Small intestine (tissue), 16 donors: Measurements from ENCODE around the gene RGL1. TPM values are rescaled to one million over a fixed set of nuclear protein-coding genes. Genes with fewer than 3 reads are reported as not detected.
"Not testable (repeated sequence)": the region's sequence is repeated elsewhere in the genome, so short reads cannot be mapped to it uniquely, and the experiment has no call there.

Experiments used
- DNase-seq, 2 donors: peaks; one replicate each; pipeline versions ENCODE4 v3.0.0 to v3.0.0-alpha.2; 2013
- FAIRE-seq: peaks from 2 replicates; lab custom pipeline; 2012; peaks lifted over from hg19 to GRCh38; lab: Jason Lieb, UNC
- H3K27ac ChIP-seq, 3 donors: one replicate each; pipeline ENCODE4 v1.5.1; 2013; ENCODE audit warnings: low read length in 2 of 3, mild to moderate bottlenecking in 2 of 3, control low read depth in 1 of 3, inconsistent platforms in 1 of 3, low read depth in 1 of 3, moderate library complexity in 1 of 3
- H3K27me3 ChIP-seq, 3 donors: one replicate each; pipeline ENCODE4 v1.6.1; 2013; ENCODE audit warnings: low read length in 3 of 3, inconsistent platforms in 1 of 3; ENCODE audit not compliant: control insufficient read depth in 3 of 3, insufficient read depth in 3 of 3
- H3K36me3 ChIP-seq, 3 donors: one replicate each; pipeline ENCODE4 v1.6.1; 2013; ENCODE audit warnings: low read length in 3 of 3, inconsistent platforms in 1 of 3, low read depth in 1 of 3, mild to moderate bottlenecking in 1 of 3, moderate library complexity in 1 of 3; ENCODE audit not compliant: control insufficient read depth in 3 of 3, insufficient read depth in 2 of 3
- H3K4me1 ChIP-seq, 3 donors: one replicate each; pipeline ENCODE4 v1.6.1; 2013; ENCODE audit warnings: low read length in 2 of 3, inconsistent platforms in 1 of 3, low read depth in 1 of 3, mild to moderate bottlenecking in 1 of 3, moderate library complexity in 1 of 3; ENCODE audit not compliant: control insufficient read depth in 3 of 3, insufficient read depth in 2 of 3
- H3K4me3 ChIP-seq, 3 donors: one replicate each; pipeline ENCODE4 v1.5.1; 2013; ENCODE audit warnings: low read length in 3 of 3, control low read depth in 1 of 3, inconsistent platforms in 1 of 3, low read depth in 1 of 3, mild to moderate bottlenecking in 1 of 3, moderate library complexity in 1 of 3
- H3K9me3 ChIP-seq, 2 donors: one replicate each; pipeline ENCODE4 v1.6.1; 2013; ENCODE audit warnings: low read depth in 1 of 2, low read length in 1 of 2; ENCODE audit not compliant: control insufficient read depth in 2 of 2, insufficient read depth in 1 of 2
- WGBS, 3 donors: extraction: QIAGEN DNeasy Blood & Tissue Kit; methylation state at CpG; one replicate each; pipeline ENCODE4 v1.1.7; 2013; 5-methylcytosine and 5-hydroxymethylcytosine counted together
- long read RNA-seq, 10 donors: transcript quantifications; one replicate each; lab custom pipeline, GENCODE V29; 2026
- polyA plus RNA-seq, 4 donors: library from polyadenylated mRNA; stranded (reverse) in 3 of 4; unstranded in 1 of 4; fragments of 200-250 nt in 3 of 4; fragments of 120-200 nt in 1 of 4; gene quantifications; one replicate each; pipeline versions ENCODE4 v1.2.1 to v1.2.3, GENCODE V29; 2013
- donor health status: healthy with polysubstance abuse.
- donor health status: control.
- donor health status: control.
- donor health status: Bipolar disorder and iron deficiency.
- donor health status: healthy.

The RGL1 gene
- 10 to 100 TPM in 1 of 4 donors, 1 to 10 TPM in 3; 4.2 to 55.5 (median 8.0) TPM for polyA plus RNA-seq
- long read RNA-seq, donor 1, result 0 reads
- long read RNA-seq, donor 2, result 0 reads
- long read RNA-seq, donor 3, result 0 reads
- long read RNA-seq, donor 4, result 0 reads
- long read RNA-seq, donor 5, result 0 reads
- long read RNA-seq, donor 6, full-length matches to known transcripts, result 4 of 4 reads
- long read RNA-seq, donor 6, partial matches to known transcripts, result 0 of 4 reads
- long read RNA-seq, donor 6, other reads (novel, unspliced or antisense), result 0 of 4 reads
- long read RNA-seq, donor 7, result 0 reads
- long read RNA-seq, donor 8, result 0 reads
- long read RNA-seq, donor 9, full-length matches to known transcripts, result 1 of 1 reads
- long read RNA-seq, donor 9, partial matches to known transcripts, result 0 of 1 reads
- long read RNA-seq, donor 9, other reads (novel, unspliced or antisense), result 0 of 1 reads
- long read RNA-seq, donor 10, full-length matches to known transcripts, result 6 of 31 reads
- long read RNA-seq, donor 10, partial matches to known transcripts, result 25 of 31 reads
- long read RNA-seq, donor 10, other reads (novel, unspliced or antisense), result 0 of 31 reads

DNA sequence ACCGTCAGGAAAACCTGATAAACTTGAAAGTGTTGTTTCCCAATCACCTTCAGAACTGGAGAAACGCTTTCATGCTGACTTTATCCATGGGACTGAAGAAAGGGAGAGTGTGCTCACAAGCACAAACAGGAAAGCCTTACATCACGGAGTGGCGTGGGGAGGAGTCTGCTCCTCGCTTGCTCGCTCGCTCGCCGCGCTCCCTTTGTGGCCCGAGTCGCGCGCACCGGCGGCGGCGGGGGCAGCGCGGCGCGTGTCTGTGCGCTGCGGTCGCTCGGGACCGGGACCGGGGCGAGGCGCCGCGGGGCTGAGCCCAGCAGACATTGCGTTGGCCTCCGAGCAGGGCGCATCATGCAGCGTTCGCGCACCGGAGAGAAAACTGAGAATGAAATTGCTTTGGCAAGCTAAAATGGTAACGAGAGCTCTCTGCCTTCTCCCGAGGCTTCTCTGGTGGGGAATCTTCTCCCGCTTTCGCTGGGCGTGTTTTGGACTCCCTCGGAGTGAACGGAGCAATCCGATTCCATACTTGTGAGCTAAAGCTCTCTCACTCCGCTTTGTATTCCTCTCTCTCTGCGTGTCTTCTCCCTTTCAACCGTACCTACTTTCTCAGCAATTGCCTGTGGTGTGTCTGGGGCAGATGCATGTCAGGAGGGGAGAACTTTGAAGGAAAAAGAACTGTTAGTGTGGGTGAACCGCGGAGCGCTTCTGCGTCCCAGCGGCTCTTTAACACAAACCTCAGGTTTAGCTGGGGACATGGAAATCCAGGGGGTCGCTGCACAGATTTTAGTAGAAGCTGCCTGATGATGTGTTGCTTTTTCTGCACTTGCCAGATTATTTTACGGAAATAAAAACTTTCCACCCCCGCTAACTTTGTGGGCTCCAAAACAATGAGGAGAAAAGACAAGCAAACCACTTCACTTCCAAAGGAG is at the start of gene RGL1:
Gene RGL1 (plus strand): TSS at position 205 of the 926 bp plus-strand sequence. CDS start 178 bp downstream, at position 383.
- Histone ChIP-seq H3K4me1 (peaks cover 0 to 14% (median 0%) of the 10 kb centered on the region in 3 donors), H3K27me3 (no peaks in the 10 kb centered on the region), H3K36me3 (peaks cover 0 to 6% (median 0%) of the 10 kb centered on the region in 3 donors), H3K9me3 (peaks cover 0 to 4% of the 10 kb centered on the region in 2 donors), H3K27ac (peak within 1 kb of the TSS; percentile 35 to 96 (median 77)), H3K4me3 (peak within 1 kb of the TSS; percentile 32 to 67 (median 51))
- 1 to 2% (median 1%) methylated on average over 57 to 58 of the region's 58 CpGs for WGBS, 3 donors
- FAIRE-seq (no peak), DNase-seq (peak; percentile 50 to 88)

- Histone ChIP-seq H3K4me1 (no peaks in the 10 kb centered on the region), H3K27me3 (no peaks in the 10 kb centered on the region), H3K9me3 (peaks cover 0 to 9% of the 10 kb centered on the region in 2 donors), H3K27ac (no peak overlapping the region), H3K36me3 (no peaks in the 10 kb centered on the region), H3K4me3 (no peak overlapping the region)
- FAIRE-seq (no peak), DNase-seq (no peak)
- 85 to 97% (median 85%) methylated on average over 2 of the region's 2 CpGs for WGBS, 3 donors
These were observed 48.6 kb upstream of the RGL1 start for GRCh38 chr1:183756326-183756725.

GRCh38 chr1:183757061-183757460 is 47.9 kb upstream of the RGL1 start:
- FAIRE-seq, result no peak
- Histone ChIP-seq H3K27ac (no peak overlapping the region), H3K36me3 (no peaks in the 10 kb centered on the region), H3K4me3 (no peak overlapping the region), H3K27me3 (no peaks in the 10 kb centered on the region), H3K9me3 (peaks cover 0 to 2% of the 10 kb centered on the region in 2 donors), H3K4me1 (no peaks in the 10 kb centered on the region)
- WGBS, 3 donors, result 76 to 83% (median 77%) methylated on average over 4 of the region's 4 CpGs
- no peak for DNase-seq

DNA sequence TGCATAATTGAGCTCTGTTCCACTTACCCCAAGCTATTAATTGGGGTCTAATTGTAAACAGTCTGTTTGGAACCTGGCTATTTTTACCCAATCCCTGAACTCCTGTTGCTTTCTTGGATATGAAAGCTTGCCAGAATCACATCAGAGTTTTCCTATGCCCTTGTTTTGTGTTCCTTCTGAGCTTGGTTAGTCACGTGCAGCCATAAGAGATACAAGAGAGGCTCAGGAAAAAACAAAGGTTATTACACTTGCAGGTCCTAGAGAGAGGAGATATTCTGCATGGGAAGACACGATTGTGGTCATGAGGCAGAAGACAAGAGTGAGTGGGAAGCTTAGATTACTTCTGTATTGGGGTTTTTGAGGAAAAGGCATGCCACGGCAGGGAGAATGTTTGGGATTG is 46.0 kb upstream of the RGL1 start:
- H3K4me3 ChIP-seq, result no peak overlapping the region
- 53 to 77% (median 68%) methylated on average over 3 of the region's 3 CpGs for WGBS, 3 donors
- no peaks in the 10 kb centered on the region for H3K27me3 ChIP-seq
- H3K9me3 ChIP-seq, result peaks cover 0 to 3% of the 10 kb centered on the region in 2 donors
- no peaks in the 10 kb centered on the region for H3K36me3 ChIP-seq
- FAIRE-seq, result no peak
- H3K27ac ChIP-seq, result no peak overlapping the region
- no peaks in the 10 kb centered on the region for H3K4me1 ChIP-seq
- no peak for DNase-seq

DNA sequence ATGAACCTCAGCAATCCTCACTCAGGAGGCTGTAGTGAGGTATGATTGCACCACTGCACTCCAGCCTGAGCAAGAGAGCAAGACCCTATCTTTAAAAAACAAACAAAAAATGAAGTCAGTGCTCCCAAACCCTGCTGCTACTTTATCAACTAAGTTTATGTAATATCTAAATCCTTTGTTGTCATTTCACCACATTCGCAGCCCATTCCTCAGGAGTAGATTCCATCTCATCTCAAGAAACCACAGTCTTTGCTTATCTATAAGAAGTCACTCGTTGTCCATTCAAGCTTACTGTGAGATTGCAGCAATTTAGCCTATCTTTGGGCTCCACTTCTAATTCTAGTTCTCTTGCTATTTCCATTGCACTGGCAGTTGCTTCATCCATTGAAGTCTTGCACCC is 44.3 kb upstream of the RGL1 start:
- no peak for FAIRE-seq
- 58 to 75% (median 63%) methylated on average over 2 of the region's 2 CpGs for WGBS, 3 donors

DNA sequence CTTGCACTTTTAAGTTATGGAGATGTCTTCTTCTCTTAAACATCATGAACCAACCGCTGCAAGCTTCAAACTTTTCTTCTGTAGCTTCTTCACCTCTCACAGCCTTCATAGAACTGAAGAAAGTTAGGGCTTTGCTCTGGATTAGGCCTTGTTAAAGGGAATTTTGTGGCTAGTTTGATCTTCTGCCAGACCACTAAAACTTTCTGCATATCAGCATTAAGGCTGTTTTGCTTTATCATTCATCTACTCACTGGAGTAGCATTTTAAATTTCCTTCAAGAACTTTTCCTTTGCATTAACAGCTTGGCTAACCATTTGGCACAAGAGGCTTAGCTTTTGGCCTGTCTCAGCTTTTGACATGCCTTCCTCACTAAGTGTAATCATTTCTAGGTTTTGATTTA is 43.0 kb upstream of the RGL1 start:
- no peak for FAIRE-seq
- H3K27me3 ChIP-seq, result no peaks in the 10 kb centered on the region
- 76 to 92% (median 89%) methylated on average over 1 of the region's 1 CpG for WGBS, 3 donors

More for the DNA sequence above, 44.3 kb upstream of the RGL1 start:
- Histone ChIP-seq H3K9me3 (peaks cover 0 to 14% of the 10 kb centered on the region in 2 donors), H3K4me3 (no peak overlapping the region), H3K27me3 (no peaks in the 10 kb centered on the region), H3K36me3 (no peaks in the 10 kb centered on the region), H3K4me1 (no peaks in the 10 kb centered on the region), H3K27ac (no peak overlapping the region)
- DNase-seq, result no peak

DNA sequence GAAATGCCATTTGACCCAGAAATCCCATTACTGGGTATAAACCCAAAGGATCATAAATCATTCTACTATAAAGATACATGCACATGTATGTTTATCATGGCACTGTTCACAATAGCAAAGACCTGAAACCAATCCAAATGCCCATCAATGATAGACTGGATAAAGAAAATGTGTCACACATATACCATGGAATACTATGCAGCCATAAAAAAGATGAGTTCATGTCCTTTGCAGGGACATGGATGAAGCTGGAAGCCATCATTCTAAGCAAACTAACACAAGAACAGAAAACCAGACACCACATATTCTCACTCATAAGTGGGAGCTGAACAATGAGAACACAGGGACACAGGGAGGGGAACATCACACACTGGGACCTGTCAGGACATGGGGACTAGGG is 42.1 kb upstream of the RGL1 start:
- not testable (repeated sequence) for H3K4me1 ChIP-seq, H3K36me3 ChIP-seq, H3K27ac ChIP-seq, H3K27me3 ChIP-seq, FAIRE-seq, H3K4me3 ChIP-seq, DNase-seq
- H3K9me3 ChIP-seq, result peaks cover 0 to 14% of the 10 kb centered on the region in 2 donors

More for the DNA sequence above, 43.0 kb upstream of the RGL1 start:
- no peaks in the 10 kb centered on the region for H3K4me1 ChIP-seq
- peaks cover 0 to 14% of the 10 kb centered on the region in 2 donors for H3K9me3 ChIP-seq
- no peak overlapping the region for H3K27ac ChIP-seq
- H3K4me3 ChIP-seq, result no peak overlapping the region
- DNase-seq, result no peak
- no peaks in the 10 kb centered on the region for H3K36me3 ChIP-seq

DNA sequence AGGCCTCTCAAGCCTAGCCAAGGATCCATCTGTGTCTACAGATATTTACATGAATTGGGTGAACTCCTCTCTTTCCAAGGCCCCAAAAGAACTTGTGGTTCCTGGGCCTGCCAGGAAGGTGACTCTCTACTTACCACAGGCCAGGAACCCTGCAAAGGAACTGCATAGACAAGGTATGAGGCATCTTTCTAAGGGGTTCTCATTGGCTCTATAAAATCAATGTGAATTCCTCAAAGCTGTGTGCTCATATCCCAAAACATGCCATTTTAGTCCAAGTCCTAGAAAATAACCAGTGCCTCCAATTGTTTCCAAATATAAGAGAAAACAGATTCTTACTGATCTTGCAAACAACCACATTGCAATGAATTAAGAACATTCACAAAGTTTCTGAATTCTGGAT is 39.9 kb upstream of the RGL1 start:
- Histone ChIP-seq H3K36me3 (no peaks in the 10 kb centered on the region), H3K9me3 (peaks cover 0 to 15% of the 10 kb centered on the region in 2 donors), H3K27ac (no peak overlapping the region), H3K4me3 (no peak overlapping the region), H3K4me1 (no peaks in the 10 kb centered on the region), H3K27me3 (no peaks in the 10 kb centered on the region)
- FAIRE-seq, result no peak
- DNase-seq, result no peak
